ENCODE measurements around the gene IQGAP1. TPM values are rescaled to one million over a fixed set of nuclear protein-coding genes. Genes with fewer than 3 reads are reported as not detected.

Gene IQGAP1
- polyA plus RNA-seq, 1 donor (not counting 4 experiments of a cell fraction or from before 2014, with no cell fraction given): 310 TPM

DNA sequence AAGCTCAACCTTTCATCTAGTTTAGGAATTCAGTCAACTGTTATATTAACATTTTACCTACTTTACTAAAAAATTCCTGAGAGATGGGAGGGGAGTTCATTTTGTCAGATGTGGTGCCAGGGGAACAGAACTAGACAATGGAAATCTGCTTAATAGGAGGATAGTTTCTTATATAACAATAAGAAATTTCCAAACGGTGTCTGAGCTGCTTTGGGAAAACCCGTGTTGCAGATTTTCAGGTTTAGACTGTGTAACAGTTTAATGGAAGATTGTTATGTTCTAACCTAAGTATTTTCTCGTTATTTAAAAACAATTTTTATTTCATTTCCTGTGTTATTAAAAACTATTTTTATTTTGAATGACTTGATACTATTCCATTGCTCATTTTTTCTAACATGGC lies 19.3 kb downstream of the IQGAP1 start:
- H3K4me1 ChIP-seq (ENCODE audit: control insufficient read depth, extremely low read depth, insufficient read depth, low read length): peaks cover 42% of the 10 kb centered on the region
- no peaks in the 10 kb centered on the region for H3K9me3 ChIP-seq (ENCODE audit: control insufficient read depth, low read depth, low read length)
- H3K9me1 ChIP-seq (ENCODE audit: control insufficient read depth, extremely low read depth, insufficient read depth, low read length): no peaks in the 10 kb centered on the region
- H3K27ac ChIP-seq (ENCODE audit: control insufficient read depth, insufficient read depth, low read length): no peak overlapping the region
- FAIRE-seq (no peak), DNase-seq (ENCODE audit: low read depth, low spot score) (no peak)
- peaks cover 90% of the 10 kb centered on the region for H3K79me2 ChIP-seq (ENCODE audit: control insufficient read depth, insufficient read depth, low read length)
- no peak overlapping the region for H3K4me3 ChIP-seq (ENCODE audit: control insufficient read depth in 2 of 3, extremely low read depth in 1 of 3, insufficient read depth in 2 of 3, low read depth in 1 of 3, low read length in 3 of 3)
- TF ChIP-seq, protein P1, sequence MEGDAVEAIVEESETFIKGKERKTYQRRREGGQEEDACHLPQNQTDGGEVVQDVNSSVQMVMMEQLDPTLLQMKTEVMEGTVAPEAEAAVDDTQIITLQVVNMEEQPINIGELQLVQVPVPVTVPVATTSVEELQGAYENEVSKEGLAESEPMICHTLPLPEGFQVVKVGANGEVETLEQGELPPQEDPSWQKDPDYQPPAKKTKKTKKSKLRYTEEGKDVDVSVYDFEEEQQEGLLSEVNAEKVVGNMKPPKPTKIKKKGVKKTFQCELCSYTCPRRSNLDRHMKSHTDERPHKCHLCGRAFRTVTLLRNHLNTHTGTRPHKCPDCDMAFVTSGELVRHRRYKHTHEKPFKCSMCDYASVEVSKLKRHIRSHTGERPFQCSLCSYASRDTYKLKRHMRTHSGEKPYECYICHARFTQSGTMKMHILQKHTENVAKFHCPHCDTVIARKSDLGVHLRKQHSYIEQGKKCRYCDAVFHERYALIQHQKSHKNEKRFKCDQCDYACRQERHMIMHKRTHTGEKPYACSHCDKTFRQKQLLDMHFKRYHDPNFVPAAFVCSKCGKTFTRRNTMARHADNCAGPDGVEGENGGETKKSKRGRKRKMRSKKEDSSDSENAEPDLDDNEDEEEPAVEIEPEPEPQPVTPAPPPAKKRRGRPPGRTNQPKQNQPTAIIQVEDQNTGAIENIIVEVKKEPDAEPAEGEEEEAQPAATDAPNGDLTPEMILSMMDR (optimal IDR thresholded peaks at IDR 0.05 in 1 of 3, IDR thresholded peaks at IDR 0.05 in 1 of 3, conservative IDR thresholded peaks at IDR 0.05 in 1 of 3; ENCODE audit: extremely low read depth in 1 of 3, insufficient read depth in 2 of 3, low read length in 3 of 3): no peak
- TF ChIP-seq EZH2 (IDR thresholded peaks at IDR 0.05; ENCODE audit: low read length): no peak
- H4K20me1 ChIP-seq (ENCODE audit: control insufficient read depth, extremely low read depth, insufficient read depth, low read length): peaks cover 10% of the 10 kb centered on the region
- no peak overlapping the region for H2AFZ ChIP-seq (ENCODE audit: control insufficient read depth, low read length)
- dilution Hi-C loops (cut with MboI; ENCODE audit: extremely low pct_ligation_motif_present, low sequenced_read_pairs): no loop called here
- H3K9ac ChIP-seq (ENCODE audit: control insufficient read depth, extremely low read depth, insufficient read depth, low read length): no peak overlapping the region
- H3K27me3 ChIP-seq (ENCODE audit: control insufficient read depth, extremely low read depth, insufficient read depth, low read length): no peaks in the 10 kb centered on the region
- H3K4me2 ChIP-seq (ENCODE audit: control insufficient read depth, extremely low read depth, insufficient read depth, low read depth, low read length): no peak overlapping the region
- H3K36me3 ChIP-seq (ENCODE audit: control insufficient read depth in 2 of 2, extremely low read depth in 1 of 2, insufficient read depth in 2 of 2, low read length in 2 of 2): peaks cover 0 to 4% of the 10 kb centered on the region in 2 experiments

DNA sequence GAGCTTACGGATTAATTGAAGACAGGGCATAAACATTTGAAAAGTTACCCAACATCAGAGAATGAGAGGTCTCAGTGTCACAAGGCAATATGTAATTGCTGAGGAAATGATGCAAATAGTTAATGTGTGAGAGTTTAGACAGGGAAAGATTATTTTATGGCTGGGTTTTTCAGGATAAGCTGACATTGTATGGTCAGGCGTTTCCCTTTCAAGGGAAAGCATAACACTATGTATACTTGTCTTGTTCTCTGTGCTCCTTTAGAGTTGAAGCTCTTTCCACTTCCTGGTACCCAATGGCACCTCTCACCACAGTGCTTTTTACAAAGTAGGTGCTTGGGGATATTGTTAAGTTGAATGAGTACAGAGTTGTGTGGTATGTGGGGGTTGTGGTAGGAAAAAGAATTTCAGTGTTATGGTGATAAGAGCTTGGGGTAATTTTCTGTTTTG lies 19.9 kb downstream of the IQGAP1 start:
- Histone ChIP-seq H3K4me1 (ENCODE audit: control insufficient read depth, extremely low read depth, insufficient read depth, low read length) (peaks cover 42% of the 10 kb centered on the region), H3K79me2 (ENCODE audit: control insufficient read depth, insufficient read depth, low read length) (peaks cover 87% of the 10 kb centered on the region), H4K20me1 (ENCODE audit: control insufficient read depth, extremely low read depth, insufficient read depth, low read length) (peaks cover 12% of the 10 kb centered on the region), H3K4me3 (ENCODE audit: control insufficient read depth in 2 of 3, extremely low read depth in 1 of 3, insufficient read depth in 2 of 3, low read depth in 1 of 3, low read length in 3 of 3) (no peak overlapping the region), H2AFZ (ENCODE audit: control insufficient read depth, low read length) (no peak overlapping the region), H3K27me3 (ENCODE audit: control insufficient read depth, extremely low read depth, insufficient read depth, low read length) (no peaks in the 10 kb centered on the region), H3K36me3 (ENCODE audit: control insufficient read depth in 2 of 2, extremely low read depth in 1 of 2, insufficient read depth in 2 of 2, low read length in 2 of 2) (peaks cover 0 to 4% of the 10 kb centered on the region in 2 experiments), H3K9me1 (ENCODE audit: control insufficient read depth, extremely low read depth, insufficient read depth, low read length) (no peaks in the 10 kb centered on the region), H3K9ac (ENCODE audit: control insufficient read depth, extremely low read depth, insufficient read depth, low read length) (no peak overlapping the region), H3K27ac (ENCODE audit: control insufficient read depth, insufficient read depth, low read length) (no peak overlapping the region), H3K4me2 (ENCODE audit: control insufficient read depth, extremely low read depth, insufficient read depth, low read depth, low read length) (no peak overlapping the region), H3K9me3 (ENCODE audit: control insufficient read depth, low read depth, low read length) (no peaks in the 10 kb centered on the region)
- no peak for TF ChIP-seq EZH2 (IDR thresholded peaks at IDR 0.05; ENCODE audit: low read length)
- TF ChIP-seq, protein P1 (optimal IDR thresholded peaks at IDR 0.05 in 1 of 3, IDR thresholded peaks at IDR 0.05 in 1 of 3, conservative IDR thresholded peaks at IDR 0.05 in 1 of 3; ENCODE audit: extremely low read depth in 1 of 3, insufficient read depth in 2 of 3, low read length in 3 of 3): no peak
- DNase-seq (ENCODE audit: low read depth, low spot score) (no peak), FAIRE-seq (peak; percentile 68)
- dilution Hi-C loops (cut with MboI; ENCODE audit: extremely low pct_ligation_motif_present, low sequenced_read_pairs): no loop called here
